Hepatocyte (in vitro differentiated cells): ENCODE data around the gene AIFM2.

ENCODE experiments used
- CTCF ChIP-seq: fragments of 200-600 bp; sonication (generic); IDR thresholded peaks from 2 replicates; pipeline ENCODE4 v1.5.1; 2016; ENCODE audit warnings: antibody characterized with exemption, mild to moderate bottlenecking; ENCODE audit not compliant: poor library complexity
- EZH2 ChIP-seq: fragments of 200-600 bp; sonication (generic); IDR thresholded peaks from 2 replicates; pipeline ENCODE4 v1.6.1; 2016; ENCODE audit warnings: antibody characterized with exemption, mild to moderate bottlenecking, borderline replicate concordance
- EZH2phosphoT487 ChIP-seq: fragments of 200-600 bp; sonication (generic); IDR thresholded peaks from one replicate; pipeline ENCODE4 v1.6.1; 2018; ENCODE audit warnings: antibody characterized with exemption, mild to moderate bottlenecking, low read depth, moderate library complexity; ENCODE audit not compliant: unreplicated experiment, severe bottlenecking

GRCh38 chr10:70167246-70167645 is 34.6 kb upstream of the AIFM2 start:
- TF ChIP-seq EZH2 (no peak), CTCF (no peak), EZH2phosphoT487 (no peak)
